Stimulated activated CD4-positive, alpha-beta T cell treated with anti-CD3 and anti-CD28 coated beads, Interleukin-15, amount 100 ng/mL, for 24 hours (primary cell): ENCODE data around the gene KRTAP3-3.
"Not testable (repeated sequence)": the region's sequence is repeated elsewhere in the genome, so short reads cannot be mapped to it uniquely, and the experiment has no call there.

Source experiments
- DNase-seq: peaks from one replicate; pipeline ENCODE4 v3.0.0-alpha.2; 2020

The KRTAP3-3 gene

DNA sequence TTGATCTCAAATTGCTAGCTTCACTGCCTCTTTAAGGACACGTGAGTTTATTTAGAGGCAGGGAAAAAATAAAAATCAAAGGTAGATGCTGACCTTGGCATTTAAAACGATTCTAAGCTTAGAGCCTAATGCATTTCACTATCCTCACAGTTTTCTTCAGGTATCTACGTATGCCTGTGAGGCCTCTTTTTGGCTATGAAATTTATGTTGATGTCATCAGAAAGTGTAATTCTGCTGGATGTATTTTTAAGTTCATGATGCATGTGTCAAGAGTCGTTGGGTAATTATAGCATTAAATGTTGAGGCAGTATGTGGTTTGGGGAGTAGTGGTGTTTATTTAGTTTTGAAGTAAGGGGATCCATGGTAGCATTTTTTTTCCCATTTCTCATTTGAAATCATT, 10.0 kb upstream of the KRTAP3-3 start:
- DNase-seq, result no peak

DNA sequence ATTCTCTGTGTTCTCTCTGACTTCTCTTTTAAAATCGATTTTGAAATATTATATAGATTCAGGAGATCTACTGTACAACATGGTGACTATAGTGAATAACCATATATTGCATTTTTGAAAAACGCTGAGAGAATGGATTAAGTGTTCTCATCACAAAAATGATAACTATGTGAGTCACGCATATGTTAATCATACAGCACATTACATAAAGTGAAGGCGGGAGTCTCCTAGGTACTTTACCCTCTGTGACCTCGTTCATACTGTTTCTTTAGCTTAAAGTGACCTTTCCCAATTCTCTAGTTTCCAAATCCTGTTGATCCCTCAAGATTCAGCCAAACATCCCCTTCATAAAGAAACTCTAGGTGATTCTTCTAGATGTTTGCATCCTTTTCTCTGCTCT, 8.8 kb upstream of the KRTAP3-3 start:
- DNase-seq, result no peak

DNA sequence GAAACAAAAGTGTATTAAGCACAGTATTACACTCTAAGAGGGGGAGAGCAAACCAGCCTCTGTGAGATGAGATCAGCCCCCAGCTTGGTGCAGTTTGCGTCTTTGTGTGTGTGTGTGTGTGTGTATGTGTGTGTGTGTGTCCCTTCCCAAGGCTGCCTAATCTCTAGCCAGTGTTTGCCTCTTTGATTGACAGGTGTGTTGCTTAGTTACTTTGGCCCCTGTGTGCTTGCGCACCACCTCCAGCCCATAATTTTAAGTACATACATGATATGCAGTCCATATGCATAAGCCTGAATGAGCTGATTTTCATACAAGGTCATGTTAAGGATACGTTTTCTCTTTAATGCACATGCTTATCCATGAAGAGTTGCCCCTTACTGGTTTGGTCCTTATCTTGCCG, 7.8 kb upstream of the KRTAP3-3 start:
- DNase-seq, result no peak

DNA sequence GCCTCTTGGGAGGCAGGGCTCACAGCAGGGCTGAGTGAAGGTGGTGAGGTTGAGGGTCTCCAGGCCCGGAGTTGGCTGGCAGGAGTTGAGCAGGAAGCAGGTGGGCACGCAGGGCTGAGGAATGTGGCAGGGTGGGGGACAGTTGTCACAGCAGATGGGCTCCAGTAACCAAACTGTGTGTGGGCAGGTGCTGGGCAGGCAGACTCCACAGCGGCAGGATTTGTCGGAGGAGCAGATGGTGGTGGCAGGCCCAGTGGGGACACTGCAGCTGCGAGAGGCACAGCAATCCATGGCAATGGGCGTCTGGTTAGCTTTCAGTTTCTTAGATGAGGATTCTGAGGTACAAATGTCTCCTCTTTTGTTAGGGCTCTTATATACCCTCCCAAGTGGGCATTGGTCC, 5.6 kb upstream of the KRTAP3-3 start, which contains the start of gene KRTAP3-2:
KRTAP3-2 (minus strand) TSS at position 344 of the 400 bp plus-strand sequence; CDS start at position 291, 53 bp downstream.
- not testable (repeated sequence) for DNase-seq

DNA sequence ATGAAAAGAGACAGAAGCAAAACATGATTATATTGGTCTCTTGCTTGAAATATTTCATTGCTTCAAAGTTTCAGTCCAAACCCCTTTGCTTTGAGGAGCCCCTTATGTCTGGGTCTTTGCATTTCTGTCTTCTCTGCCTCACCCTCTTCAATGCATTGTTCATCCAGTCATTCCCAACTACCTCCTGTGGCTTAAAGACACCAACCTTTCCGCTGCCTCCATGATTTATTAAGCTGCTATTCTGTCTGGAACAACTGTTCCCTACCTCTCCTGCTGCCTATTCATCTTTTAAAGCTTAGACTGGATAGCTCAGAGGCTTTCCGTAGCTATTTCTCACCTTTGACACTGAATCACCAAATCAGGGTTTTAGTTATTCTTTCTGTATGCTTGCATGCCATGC, 3.4 kb upstream of the KRTAP3-3 start:
- DNase-seq, result no peak

DNA sequence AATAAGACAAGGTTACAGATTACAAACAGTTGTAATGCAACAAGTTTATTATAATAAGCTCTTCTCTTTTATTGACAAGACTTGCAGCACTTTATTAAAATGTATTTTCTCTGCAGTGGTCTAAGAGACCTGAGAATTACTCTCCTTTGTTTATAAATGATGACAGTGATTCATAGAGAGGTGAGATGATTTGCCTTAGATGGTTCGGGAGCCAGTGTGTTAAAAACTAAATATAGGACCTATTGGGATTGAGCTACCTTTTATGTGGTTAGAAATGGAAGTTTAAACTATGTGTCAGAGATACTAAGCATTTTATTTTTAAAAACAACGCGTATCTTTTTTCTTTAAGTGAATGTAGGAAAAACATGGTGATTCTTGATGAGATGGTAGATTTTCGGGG, 2.9 kb upstream of the KRTAP3-3 start:
- no peak for DNase-seq

DNA sequence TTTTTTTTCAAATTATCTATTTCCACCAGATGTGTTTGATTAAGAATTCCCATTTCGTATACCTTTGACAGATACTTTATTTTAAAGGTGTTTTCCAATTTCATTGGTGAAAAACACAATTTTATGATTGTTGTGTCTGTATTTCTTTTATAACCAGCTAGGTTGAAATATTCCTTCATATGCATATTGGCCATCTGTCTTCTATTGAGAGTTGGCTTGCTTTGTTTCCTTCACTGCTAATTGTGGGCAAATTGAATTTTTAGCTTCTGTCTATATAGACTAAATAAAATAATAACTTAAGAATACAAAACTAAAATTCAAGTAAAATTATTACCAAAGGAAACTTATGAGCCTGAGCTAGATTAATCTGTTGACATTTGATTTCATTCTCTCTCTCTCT, 1.2 kb upstream of the KRTAP3-3 start:
- DNase-seq, result no peak

DNA sequence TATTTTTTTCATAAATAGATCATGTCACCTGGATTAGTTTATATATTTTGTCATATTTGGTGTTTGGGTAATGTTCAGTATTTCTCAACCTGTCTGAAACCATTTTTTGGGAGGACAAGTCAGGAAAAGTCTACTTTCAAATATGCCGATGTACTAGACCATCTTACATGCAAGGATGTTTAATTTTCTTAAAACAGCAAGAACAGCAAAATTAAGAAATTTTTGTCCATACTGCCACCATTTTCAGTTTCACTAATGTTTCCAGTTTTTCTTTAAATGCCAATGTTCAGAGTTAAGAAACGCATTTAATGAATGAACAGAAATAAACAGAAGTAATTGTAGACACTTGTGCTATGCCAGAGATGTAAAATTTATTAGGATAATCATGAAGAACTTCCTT, 880 bp downstream of the KRTAP3-3 start:
- no peak for DNase-seq

DNA sequence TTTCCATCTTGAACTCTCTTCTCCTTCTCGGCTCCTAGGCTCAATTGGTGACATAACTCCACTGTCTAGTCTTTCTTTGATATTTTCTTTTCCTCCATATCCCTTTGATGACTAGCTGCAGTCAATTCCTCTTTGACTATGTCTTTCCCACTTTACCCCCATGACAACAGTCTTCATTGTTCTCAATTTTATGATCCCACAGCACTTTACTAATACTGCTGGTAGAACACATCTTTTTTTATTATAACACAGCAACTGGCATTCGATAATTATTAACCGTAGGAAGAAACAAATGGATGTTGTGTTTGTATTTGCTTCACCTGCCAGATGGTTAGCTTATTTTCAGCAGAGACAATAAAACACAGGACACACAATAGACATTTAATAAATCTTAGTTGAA, 1.3 kb downstream of the KRTAP3-3 start:
- DNase-seq, result no peak

DNA sequence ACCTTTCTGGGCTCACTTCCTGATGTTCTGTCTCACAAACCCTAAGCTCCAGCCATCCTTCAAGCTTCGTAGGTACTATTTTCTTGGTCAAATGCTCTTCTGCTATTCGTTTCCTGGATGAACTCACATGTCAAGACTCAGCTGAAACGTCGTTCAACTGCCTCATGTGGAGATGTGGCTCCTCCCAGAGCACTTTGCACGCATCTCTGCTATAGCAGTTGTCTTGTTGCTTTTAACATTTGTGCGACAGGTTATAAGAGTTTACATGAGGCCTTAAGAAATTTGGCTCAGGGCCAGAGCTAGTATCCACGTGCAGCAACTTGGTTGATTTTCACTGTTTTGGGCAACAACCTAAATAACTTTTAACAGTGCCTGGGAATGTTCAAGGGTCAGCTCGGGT, 7.0 kb downstream of the KRTAP3-3 start:
- DNase-seq, result no peak

DNA sequence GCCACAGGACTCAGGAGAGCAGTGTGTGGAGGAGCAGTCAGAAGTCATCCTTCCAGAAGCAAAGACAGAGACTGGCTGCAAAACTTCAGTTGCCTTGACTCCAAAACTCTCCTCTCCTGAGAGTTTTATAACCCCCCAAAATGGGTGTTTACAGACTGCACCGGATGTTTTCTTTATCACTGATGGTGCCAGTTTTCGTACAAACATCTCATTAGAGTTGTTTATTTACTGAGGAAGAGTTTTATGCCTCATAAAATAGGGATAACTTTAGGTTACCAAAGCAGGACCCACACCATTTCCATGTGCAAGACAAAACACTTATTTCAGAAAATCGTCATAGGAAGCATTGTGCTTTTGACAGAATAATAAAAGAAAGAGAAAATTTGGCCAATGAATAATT, 9.7 kb downstream of the KRTAP3-3 start, which contains the start of gene KRT40:
KRT40 (minus strand) TSS at position 101 of the 400 bp plus-strand sequence; CDS start at position 48, 53 bp downstream.
- no peak for DNase-seq

DNA sequence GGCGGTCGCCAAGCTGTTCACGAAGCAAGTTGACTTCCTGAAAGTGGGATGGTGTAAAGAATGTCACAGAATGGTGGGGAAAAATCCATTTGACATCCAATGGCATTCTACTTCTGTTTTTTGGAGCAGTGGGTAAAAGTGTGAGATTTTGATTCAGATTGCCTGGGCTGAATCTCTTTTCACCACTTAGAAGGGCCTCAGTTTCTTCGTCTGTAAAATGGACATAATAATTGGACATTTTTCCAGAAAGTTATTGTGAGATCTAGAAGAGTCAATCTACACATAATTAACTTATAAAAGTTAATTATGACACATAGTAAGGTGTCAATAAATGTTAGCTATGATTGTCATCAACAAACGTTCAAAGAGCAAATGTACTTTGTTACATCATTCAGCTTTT, 12.8 kb downstream of the KRTAP3-3 start:
- no peak for DNase-seq

DNA sequence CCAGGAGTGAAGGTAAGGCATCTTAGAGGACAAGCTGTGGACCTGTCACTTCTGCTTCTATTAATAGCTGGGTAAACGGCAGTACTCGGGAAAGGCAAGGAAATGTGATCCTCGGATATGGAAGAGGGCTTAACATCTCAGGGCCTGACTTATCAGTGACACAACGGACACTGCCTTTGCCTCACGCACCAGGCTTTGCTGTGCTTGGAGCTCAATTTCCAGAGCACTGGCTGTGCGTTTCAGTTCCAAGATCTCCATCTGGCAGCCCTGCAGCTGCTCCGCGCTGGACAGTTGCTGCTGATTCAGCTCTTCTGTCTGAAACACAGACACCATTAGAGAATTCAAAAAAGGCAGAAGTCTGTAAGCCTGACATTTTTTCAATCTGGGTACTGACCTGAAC, 13.4 kb downstream of the KRTAP3-3 start:
- DNase-seq, result no peak

DNA sequence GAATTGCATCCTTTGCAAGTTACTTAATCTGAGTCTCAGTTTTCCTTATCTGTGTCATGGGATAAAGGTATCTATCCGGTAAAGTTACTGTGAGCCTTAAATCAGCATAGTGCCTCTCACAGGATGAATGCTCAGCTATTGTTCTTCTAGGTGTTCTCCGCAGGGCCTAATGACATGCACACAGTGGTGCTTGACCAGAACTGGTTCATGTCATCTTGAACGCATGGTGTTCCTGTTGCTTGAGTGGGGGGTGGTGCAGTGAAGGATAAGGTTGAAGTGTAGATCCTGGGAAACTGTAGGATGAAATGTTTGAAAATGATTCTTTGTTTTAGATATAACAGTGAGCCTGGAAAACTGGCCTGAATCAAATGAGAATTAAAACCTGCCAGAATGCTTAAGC, 13.8 kb downstream of the KRTAP3-3 start:
- DNase-seq, result no peak

DNA sequence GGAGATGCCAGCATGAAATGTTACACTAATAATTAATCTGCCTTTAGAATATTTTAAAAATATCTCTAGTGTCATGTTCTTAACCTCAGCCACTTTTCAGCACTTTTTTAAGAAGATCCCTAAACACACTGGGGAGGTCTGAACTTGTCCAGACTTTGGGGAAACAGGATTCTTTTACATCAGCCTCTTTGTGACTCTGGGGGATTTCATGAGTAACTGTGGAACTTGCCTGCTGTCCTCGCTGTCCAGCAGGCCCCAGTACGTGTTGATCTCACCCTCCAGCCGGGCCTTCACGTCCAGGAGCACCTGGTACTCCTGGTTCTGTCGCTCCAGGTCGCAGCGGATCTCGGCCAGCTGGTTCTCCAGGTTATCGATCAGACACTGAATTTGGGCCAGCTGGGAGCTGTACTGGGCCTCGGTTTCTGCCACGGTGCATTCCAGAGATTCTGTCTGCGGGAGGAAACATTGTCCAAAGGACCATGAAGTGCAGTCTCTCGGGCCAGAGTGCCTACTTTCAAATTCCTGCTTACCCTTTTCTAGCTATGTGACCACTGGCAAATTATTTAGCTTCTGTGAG, 15.3 kb downstream of the KRTAP3-3 start:
- DNase-seq, result no peak

DNA sequence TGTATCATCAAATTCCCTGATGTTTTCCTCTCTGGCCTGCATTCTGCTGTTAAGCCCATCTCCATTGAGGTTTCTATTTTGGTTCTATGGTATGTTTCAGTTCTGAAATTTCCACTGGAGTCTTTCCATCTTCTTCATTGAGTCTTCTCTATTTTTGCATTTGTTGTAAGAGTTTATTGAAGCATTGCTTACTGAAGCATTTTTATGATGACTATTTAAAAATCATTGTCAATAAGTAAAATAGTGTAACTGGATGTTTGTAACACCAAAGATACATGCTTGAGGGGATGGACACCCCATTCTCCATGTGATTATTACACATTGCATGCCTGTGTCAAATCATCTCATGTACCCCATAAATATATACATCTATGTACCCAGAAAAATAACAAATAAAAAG, 18.4 kb downstream of the KRTAP3-3 start:
- no peak for DNase-seq

DNA sequence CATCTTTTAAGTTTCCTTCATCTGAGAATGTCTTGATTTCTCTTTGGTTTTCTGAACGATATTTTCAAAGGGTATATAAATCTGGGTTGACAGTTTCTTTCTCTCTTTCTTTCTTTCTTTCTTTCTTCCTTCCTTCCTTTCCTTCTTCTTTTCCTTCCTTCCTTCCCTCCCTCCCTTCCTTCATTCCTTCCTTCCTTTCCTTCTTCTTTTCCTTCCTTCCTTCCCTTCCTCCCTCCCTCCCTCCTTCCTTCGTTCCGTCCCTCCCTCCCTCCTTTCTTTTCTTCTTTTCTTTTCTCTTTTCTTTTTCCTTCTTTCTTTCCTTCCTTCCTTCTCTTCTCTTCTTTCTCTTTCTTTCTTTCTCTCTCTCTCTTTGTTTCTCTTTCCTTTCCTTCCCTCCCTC, 19.6 kb downstream of the KRTAP3-3 start:
- no peak for DNase-seq

DNA sequence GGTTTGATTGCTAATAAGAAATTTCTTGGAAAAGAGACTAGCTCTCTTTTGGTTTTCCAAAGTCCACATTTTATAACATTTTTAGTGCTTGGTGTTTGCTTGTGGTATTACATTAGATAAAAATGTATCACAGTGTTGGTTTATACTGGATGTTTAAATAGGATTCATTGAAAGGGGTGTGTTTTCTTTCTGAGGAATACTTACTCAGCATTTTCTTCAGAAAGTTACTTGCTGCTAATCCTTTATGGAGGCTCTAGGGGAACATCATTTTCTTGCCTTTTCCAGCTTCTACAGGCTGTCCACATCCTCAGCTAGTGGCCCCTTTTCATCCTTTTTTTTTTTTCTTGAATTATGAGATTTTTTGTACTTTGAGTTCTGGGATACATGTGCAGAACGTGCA, 26.4 kb downstream of the KRTAP3-3 start:
- no peak for DNase-seq

DNA sequence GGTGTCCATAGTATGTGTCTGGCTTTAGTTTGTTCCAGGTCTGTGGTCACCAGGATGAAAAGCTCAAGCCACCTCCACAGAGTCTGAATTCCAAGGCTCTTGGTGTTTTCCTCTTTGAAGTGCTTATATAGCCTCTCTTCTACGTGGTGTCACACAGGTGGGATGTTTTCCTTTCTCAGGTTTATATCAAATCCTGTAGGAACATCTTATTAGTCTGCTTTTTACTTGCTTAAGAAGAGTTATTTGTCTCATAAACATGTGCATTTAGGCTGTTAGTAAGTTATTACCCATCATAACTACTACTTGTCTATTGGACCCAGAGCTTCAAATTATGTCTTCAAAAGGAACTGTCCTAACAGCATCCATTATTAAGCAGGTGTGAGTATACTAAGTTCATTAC, 27.1 kb downstream of the KRTAP3-3 start, which contains the start of gene KRT39:
KRT39 (minus strand) TSS at position 101 of the 400 bp plus-strand sequence; CDS start at position 9, 92 bp downstream.
- DNase-seq, result no peak

DNA sequence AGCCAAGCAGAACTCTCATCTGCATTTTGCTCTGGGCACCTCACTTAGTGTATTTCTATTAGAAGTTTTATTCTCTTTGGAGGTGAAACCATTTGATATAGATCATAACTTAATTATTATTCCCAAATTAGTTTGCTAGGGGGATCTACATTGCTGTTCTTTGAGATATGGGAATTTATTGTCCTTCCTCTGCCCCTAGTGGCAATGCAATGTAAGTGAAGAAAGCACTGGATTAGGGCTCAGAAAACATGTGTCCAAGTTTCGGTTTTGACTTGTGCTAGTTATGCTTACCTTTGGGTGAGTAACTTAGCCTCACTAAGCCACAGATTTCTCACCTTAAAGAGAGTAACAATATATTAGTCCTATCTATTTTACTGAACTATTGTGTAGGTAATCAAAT, 30.1 kb downstream of the KRTAP3-3 start:
- no peak for DNase-seq

DNA sequence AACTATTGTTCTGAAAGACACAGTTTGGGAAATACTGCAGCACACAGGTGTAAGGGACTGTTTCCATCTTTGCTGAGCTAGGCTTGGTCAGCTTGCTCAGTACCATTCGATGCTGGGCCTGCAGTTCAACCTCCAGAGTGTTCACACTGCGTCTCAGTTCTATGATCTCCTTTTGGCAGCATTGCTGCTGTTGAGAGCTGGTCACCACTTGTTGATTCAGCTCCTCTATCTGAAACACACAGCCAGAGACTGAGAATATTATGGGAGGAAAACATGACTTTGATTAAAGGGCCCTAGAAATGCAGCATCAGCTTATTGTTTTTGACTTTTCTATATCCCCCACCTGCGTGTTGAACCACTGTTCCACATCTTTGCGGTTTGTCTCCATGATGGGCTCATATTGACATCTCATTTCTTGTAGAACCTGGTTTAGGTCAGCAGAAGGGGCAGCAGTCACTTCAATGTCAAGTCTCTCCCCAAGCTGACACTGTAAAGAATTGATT, 31.9 kb downstream of the KRTAP3-3 start:
- no peak for DNase-seq

DNA sequence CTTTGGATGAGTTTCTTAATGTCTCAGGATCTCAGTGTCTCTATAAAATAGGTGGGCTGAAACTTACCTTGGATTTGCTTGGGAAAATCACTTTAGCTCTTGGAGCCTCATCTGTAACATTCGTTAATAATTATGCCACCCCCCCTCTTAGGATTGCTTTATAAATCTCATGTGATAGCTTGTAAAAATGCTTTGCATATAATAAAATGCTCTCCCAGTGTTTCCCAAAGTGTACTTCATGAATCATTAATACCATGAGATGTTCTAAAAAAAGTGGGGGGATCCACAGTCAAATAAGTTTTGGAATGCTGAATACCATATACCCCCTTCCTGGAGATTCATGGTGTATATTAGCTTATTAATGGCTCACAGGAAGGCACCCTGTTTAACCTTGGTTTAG, 32.4 kb downstream of the KRTAP3-3 start:
- DNase-seq, result no peak

DNA sequence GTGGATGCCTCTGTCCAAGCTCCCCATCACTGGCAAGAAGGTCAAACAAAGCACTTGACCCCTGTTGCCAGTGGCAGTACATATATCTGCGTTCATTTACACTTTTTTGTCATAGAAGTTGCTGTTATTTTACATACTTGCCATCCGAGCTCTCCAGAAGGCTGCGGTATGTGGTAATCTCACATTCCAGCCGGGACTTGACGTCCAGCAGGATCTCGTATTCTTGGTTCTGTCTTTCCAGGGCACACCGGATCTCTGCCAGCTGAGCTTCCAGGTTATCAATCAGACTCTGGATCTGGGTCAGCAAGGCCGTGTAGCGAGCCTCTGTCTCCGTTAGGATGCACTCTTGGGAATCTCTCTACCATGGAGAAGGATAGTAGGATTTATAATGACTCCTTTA, 33.8 kb downstream of the KRTAP3-3 start:
- no peak for DNase-seq

DNA sequence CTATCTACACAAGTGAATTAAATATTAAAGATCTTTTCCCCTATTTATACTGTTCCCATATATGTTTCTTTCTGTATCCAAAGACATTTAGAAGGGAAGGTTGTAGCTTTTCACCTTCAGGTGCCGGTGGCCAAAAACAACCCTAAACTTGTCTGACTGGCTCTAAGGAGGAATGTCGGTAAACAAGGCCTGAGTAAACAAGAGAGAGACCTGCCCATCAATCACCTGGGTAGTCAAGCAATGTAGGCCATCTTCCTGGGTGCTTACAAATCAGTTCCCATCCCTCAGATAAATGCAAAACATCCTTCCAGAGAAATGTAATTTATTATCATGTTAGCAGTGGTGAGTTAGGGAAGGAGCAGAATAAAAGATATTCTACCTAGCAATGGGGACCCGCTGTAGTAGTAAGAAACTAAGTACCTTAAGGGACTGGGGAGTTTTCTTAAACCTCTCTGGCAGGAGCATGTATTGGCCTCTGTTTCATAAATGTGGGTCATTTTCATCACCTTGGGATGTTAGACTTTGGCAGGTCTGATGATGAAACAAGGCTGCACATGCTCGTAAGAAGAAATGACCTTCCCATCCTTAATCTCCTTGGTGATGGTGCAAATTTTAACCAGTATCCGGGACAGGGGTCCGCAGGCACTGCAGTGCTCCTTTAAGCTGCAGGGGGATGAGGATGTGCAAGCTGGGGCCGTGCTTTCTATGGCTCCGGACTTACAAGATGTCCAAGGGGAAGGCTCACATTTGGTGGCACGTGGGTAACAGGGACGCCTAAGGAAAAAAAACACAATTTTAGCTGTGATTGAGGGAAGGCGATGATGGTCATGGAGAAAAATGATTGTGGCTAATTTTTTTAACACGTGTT, 35.6 kb downstream of the KRTAP3-3 start:
- no peak for DNase-seq
